ENCODE data around the gene ALOX15B.
"Not testable (repeated sequence)": the region's sequence is repeated elsewhere in the genome, so short reads cannot be mapped to it uniquely, and the experiment has no call there.

The ALOX15B gene

GRCh38 chr17:8061851-8062250 is 23.0 kb downstream of the ALOX15B start:
- peaks cover 17% of the 10 kb centered on the region for H3K4me1 ChIP-seq (ENCODE audit: control insufficient read depth, insufficient read depth, low read length)
- not testable (repeated sequence) for H3K36me3 ChIP-seq (ENCODE audit: control insufficient read depth, insufficient read depth, low read length); H3K9me3 ChIP-seq (ENCODE audit: control insufficient read depth, insufficient read depth, low read length); H3K9ac ChIP-seq (ENCODE audit: low read depth, low read length); H3K4me3 ChIP-seq (ENCODE audit: low read depth, low read length)
- H3K27me3 ChIP-seq (ENCODE audit: control insufficient read depth, insufficient read depth, low read length): peaks cover 75% of the 10 kb centered on the region

- Histone ChIP-seq H3K9ac (ENCODE audit: low read depth, low read length) (no peak overlapping the region), H3K36me3 (ENCODE audit: control insufficient read depth, insufficient read depth, low read length) (no peaks in the 10 kb centered on the region), H3K27me3 (ENCODE audit: control insufficient read depth, insufficient read depth, low read length) (peaks cover 72% of the 10 kb centered on the region), H3K9me3 (ENCODE audit: control insufficient read depth, insufficient read depth, low read length) (no peaks in the 10 kb centered on the region), H3K4me3 (ENCODE audit: low read depth, low read length) (peak overlapping the region; percentile 51), H3K4me1 (ENCODE audit: control insufficient read depth, insufficient read depth, low read length) (peaks cover 17% of the 10 kb centered on the region)
Measured at GRCh38 chr17:8062435-8062806, 23.6 kb downstream of the ALOX15B start.

- peaks cover 17% of the 10 kb centered on the region for H3K4me1 ChIP-seq (ENCODE audit: control insufficient read depth, insufficient read depth, low read length)
- H3K27me3 ChIP-seq (ENCODE audit: control insufficient read depth, insufficient read depth, low read length): peaks cover 72% of the 10 kb centered on the region
- H3K9ac ChIP-seq (ENCODE audit: low read depth, low read length): no peak overlapping the region
- peak overlapping the region; percentile 51 for H3K4me3 ChIP-seq (ENCODE audit: low read depth, low read length)
- no peaks in the 10 kb centered on the region for H3K36me3 ChIP-seq (ENCODE audit: control insufficient read depth, insufficient read depth, low read length)
- no peaks in the 10 kb centered on the region for H3K9me3 ChIP-seq (ENCODE audit: control insufficient read depth, insufficient read depth, low read length)
Measured at GRCh38 chr17:8062807-8063483, 24.1 kb downstream of the ALOX15B start.

- Histone ChIP-seq H3K4me3 (ENCODE audit: low read depth, low read length) (peak overlapping the region; percentile 51), H3K36me3 (ENCODE audit: control insufficient read depth, insufficient read depth, low read length) (no peaks in the 10 kb centered on the region), H3K9me3 (ENCODE audit: control insufficient read depth, insufficient read depth, low read length) (no peaks in the 10 kb centered on the region), H3K27me3 (ENCODE audit: control insufficient read depth, insufficient read depth, low read length) (peaks cover 76% of the 10 kb centered on the region), H3K9ac (ENCODE audit: low read depth, low read length) (no peak overlapping the region), H3K4me1 (ENCODE audit: control insufficient read depth, insufficient read depth, low read length) (peaks cover 17% of the 10 kb centered on the region)
Measured at GRCh38 chr17:8063761-8064534, 25.1 kb downstream of the ALOX15B start.

GRCh38 chr17:8064561-8065019 is 25.7 kb downstream of the ALOX15B start:
- H3K4me3 ChIP-seq (ENCODE audit: low read depth, low read length): no peak overlapping the region
- H3K9me3 ChIP-seq (ENCODE audit: control insufficient read depth, insufficient read depth, low read length): no peaks in the 10 kb centered on the region
- peaks cover 76% of the 10 kb centered on the region for H3K27me3 ChIP-seq (ENCODE audit: control insufficient read depth, insufficient read depth, low read length)
- no peaks in the 10 kb centered on the region for H3K36me3 ChIP-seq (ENCODE audit: control insufficient read depth, insufficient read depth, low read length)
- H3K4me1 ChIP-seq (ENCODE audit: control insufficient read depth, insufficient read depth, low read length): peaks cover 17% of the 10 kb centered on the region
- no peak overlapping the region for H3K9ac ChIP-seq (ENCODE audit: low read depth, low read length)

GRCh38 chr17:8066841-8067775 is 28.2 kb downstream of the ALOX15B start:
- no peak overlapping the region for H3K9ac ChIP-seq (ENCODE audit: low read depth, low read length)
- H3K4me1 ChIP-seq (ENCODE audit: control insufficient read depth, insufficient read depth, low read length): peaks cover 16% of the 10 kb centered on the region
- no peak overlapping the region for H3K4me3 ChIP-seq (ENCODE audit: low read depth, low read length)
- peaks cover 77% of the 10 kb centered on the region for H3K27me3 ChIP-seq (ENCODE audit: control insufficient read depth, insufficient read depth, low read length)
- no peaks in the 10 kb centered on the region for H3K9me3 ChIP-seq (ENCODE audit: control insufficient read depth, insufficient read depth, low read length)
- H3K36me3 ChIP-seq (ENCODE audit: control insufficient read depth, insufficient read depth, low read length): no peaks in the 10 kb centered on the region

GRCh38 chr17:8067806-8068205 is 28.9 kb downstream of the ALOX15B start:
- Histone ChIP-seq H3K27me3 (ENCODE audit: control insufficient read depth, insufficient read depth, low read length) (peaks cover 77% of the 10 kb centered on the region), H3K9me3 (ENCODE audit: control insufficient read depth, insufficient read depth, low read length) (no peaks in the 10 kb centered on the region), H3K36me3 (ENCODE audit: control insufficient read depth, insufficient read depth, low read length) (no peaks in the 10 kb centered on the region), H3K9ac (ENCODE audit: low read depth, low read length) (no peak overlapping the region), H3K4me3 (ENCODE audit: low read depth, low read length) (no peak overlapping the region), H3K4me1 (ENCODE audit: control insufficient read depth, insufficient read depth, low read length) (peaks cover 11% of the 10 kb centered on the region)

GRCh38 chr17:8068736-8069586 is 30.1 kb downstream of the ALOX15B start:
- Histone ChIP-seq H3K27me3 (ENCODE audit: control insufficient read depth, insufficient read depth, low read length) (peaks cover 79% of the 10 kb centered on the region), H3K36me3 (ENCODE audit: control insufficient read depth, insufficient read depth, low read length) (no peaks in the 10 kb centered on the region), H3K9ac (ENCODE audit: low read depth, low read length) (no peak overlapping the region), H3K4me1 (ENCODE audit: control insufficient read depth, insufficient read depth, low read length) (peaks cover 8% of the 10 kb centered on the region), H3K4me3 (ENCODE audit: low read depth, low read length) (no peak overlapping the region), H3K9me3 (ENCODE audit: control insufficient read depth, insufficient read depth, low read length) (no peaks in the 10 kb centered on the region)

GRCh38 chr17:8069587-8069860 is 30.7 kb downstream of the ALOX15B start:
- H3K9ac ChIP-seq (ENCODE audit: low read depth, low read length): no peak overlapping the region
- no peaks in the 10 kb centered on the region for H3K36me3 ChIP-seq (ENCODE audit: control insufficient read depth, insufficient read depth, low read length)
- peaks cover 82% of the 10 kb centered on the region for H3K27me3 ChIP-seq (ENCODE audit: control insufficient read depth, insufficient read depth, low read length)
- peaks cover 6% of the 10 kb centered on the region for H3K4me1 ChIP-seq (ENCODE audit: control insufficient read depth, insufficient read depth, low read length)
- no peaks in the 10 kb centered on the region for H3K9me3 ChIP-seq (ENCODE audit: control insufficient read depth, insufficient read depth, low read length)
- no peak overlapping the region for H3K4me3 ChIP-seq (ENCODE audit: low read depth, low read length)

- Histone ChIP-seq H3K4me3 (ENCODE audit: low read depth, low read length) (peak overlapping the region; percentile 62), H3K9ac (ENCODE audit: low read depth, low read length) (no peak overlapping the region), H3K9me3 (ENCODE audit: control insufficient read depth, insufficient read depth, low read length) (no peaks in the 10 kb centered on the region), H3K4me1 (ENCODE audit: control insufficient read depth, insufficient read depth, low read length) (peaks cover 5% of the 10 kb centered on the region), H3K27me3 (ENCODE audit: control insufficient read depth, insufficient read depth, low read length) (peaks cover 91% of the 10 kb centered on the region), H3K36me3 (ENCODE audit: control insufficient read depth, insufficient read depth, low read length) (no peaks in the 10 kb centered on the region)
Measured at GRCh38 chr17:8071496-8071895, 32.6 kb downstream of the ALOX15B start.

GRCh38 chr17:8072341-8072728 is 33.5 kb downstream of the ALOX15B start:
- Histone ChIP-seq H3K36me3 (ENCODE audit: control insufficient read depth, insufficient read depth, low read length) (no peaks in the 10 kb centered on the region), H3K9me3 (ENCODE audit: control insufficient read depth, insufficient read depth, low read length) (no peaks in the 10 kb centered on the region), H3K9ac (ENCODE audit: low read depth, low read length) (no peak overlapping the region), H3K4me1 (ENCODE audit: control insufficient read depth, insufficient read depth, low read length) (peaks cover 5% of the 10 kb centered on the region), H3K4me3 (ENCODE audit: low read depth, low read length) (peak overlapping the region; percentile 62), H3K27me3 (ENCODE audit: control insufficient read depth, insufficient read depth, low read length) (peaks cover 93% of the 10 kb centered on the region)
